WTC11 (cell line): ENCODE measurements around the gene CCDC181. TPM values are rescaled to one million over a fixed set of nuclear protein-coding genes. Genes with fewer than 3 reads are reported as not detected.

Experiments used
- ATAC-seq: fragments of 200-7000 bp; cut with Tn5 transposase; 2 replicates; pipeline ENCODE4 v1.10.0; 2021; ENCODE audit warnings: mild to moderate bottlenecking, moderate library complexity
- CTCF ChIA-PET: fragments of 300-600 bp; sonication (Branson Sonifier 250); formaldehyde crosslinking; loops from one replicate; lab custom pipeline; 2021; ENCODE audit warnings: antibody characterized with exemption; lab: Charles Lee
- POLR2A ChIA-PET: fragments of 350-600 bp; sonication (Branson Sonifier 250); formaldehyde crosslinking; loops from one replicate; lab custom pipeline; 2021; ENCODE audit warnings: antibody characterized with exemption; lab: Charles Lee
- DNase-seq: peaks from one replicate; pipeline ENCODE4 v3.0.0; 2021; ENCODE audit warnings: low spot score
- H3K27ac Mint-ChIP-seq: 2 replicates; pipeline ENCODE4 v1.8.0; 2021; ENCODE audit warnings: mixed read lengths
- H3K27me3 Mint-ChIP-seq: 2 replicates; pipeline ENCODE4 v1.8.0; 2021; ENCODE audit warnings: low read depth, mild to moderate bottlenecking, moderate library complexity, mixed read lengths
- H3K36me3 Mint-ChIP-seq: 2 replicates; pipeline ENCODE4 v1.8.0; 2021; ENCODE audit warnings: mixed read lengths
- H3K4me1 Mint-ChIP-seq: 2 replicates; pipeline ENCODE4 v1.8.0; 2022; ENCODE audit warnings: mixed read lengths
- H3K4me3 Mint-ChIP-seq: 2 replicates; pipeline ENCODE4 v1.8.0; 2021; ENCODE audit warnings: mild to moderate bottlenecking, moderate library complexity, mixed read lengths
- H3K9me3 Mint-ChIP-seq: 2 replicates; pipeline ENCODE4 v1.8.0; 2021; ENCODE audit warnings: mixed read lengths
- AR ChIP-seq: fragments of 250-450 bp; sonication (Bioruptor Pico); IDR thresholded peaks from 2 replicates; pipeline ENCODE4 v1.9.0; 2021; ENCODE audit warnings: mild to moderate bottlenecking
- CTCF ChIP-seq: fragments of 200-600 bp; IDR thresholded peaks from 2 replicates; pipeline ENCODE4 v1.8.0; 2022; ENCODE audit warnings: antibody characterized with exemption
- ERG ChIP-seq: fragments of 250-450 bp; sonication (Bioruptor Pico); IDR thresholded peaks from 2 replicates; pipeline ENCODE4 v1.8.0; 2021; ENCODE audit warnings: mild to moderate bottlenecking
- FOXP4 ChIP-seq: sonication (generic); formaldehyde crosslinking; IDR thresholded peaks from 2 replicates; pipeline ENCODE4 v1.8.0; 2022; ENCODE audit warnings: mild to moderate bottlenecking, missing genetic modification reagents
- GABPB1 ChIP-seq: sonication (generic); formaldehyde crosslinking; IDR thresholded peaks from 2 replicates; pipeline ENCODE4 v1.8.1; 2023; ENCODE audit warnings: mild to moderate bottlenecking, missing genetic modification reagents
- MXD4 ChIP-seq: fragments of 250-450 bp; sonication (Bioruptor Pico); IDR thresholded peaks from 2 replicates; pipeline ENCODE4 v1.8.0; 2021; ENCODE audit warnings: mild to moderate bottlenecking, moderate library complexity, borderline replicate concordance
- NFE2L1 ChIP-seq: sonication (generic); formaldehyde crosslinking; IDR thresholded peaks from 2 replicates; pipeline ENCODE4 v1.8.1; 2023; ENCODE audit warnings: missing genetic modification reagents
- NR1H2 ChIP-seq: sonication (generic); formaldehyde crosslinking; IDR thresholded peaks from 2 replicates; pipeline ENCODE4 v1.9.0; 2021; ENCODE audit warnings: mild to moderate bottlenecking, moderate library complexity, missing genetic modification reagents
- OVOL2 ChIP-seq: fragments of 250-450 bp; sonication (Bioruptor Pico); IDR thresholded peaks from 2 replicates; pipeline ENCODE4 v1.9.0; 2021; ENCODE audit warnings: mild to moderate bottlenecking, borderline replicate concordance
- SOX15 ChIP-seq: fragments of 250-450 bp; sonication (Bioruptor Pico); IDR thresholded peaks from 2 replicates; pipeline ENCODE4 v1.9.0; 2021; ENCODE audit warnings: mild to moderate bottlenecking
- TCF7 ChIP-seq: sonication (generic); formaldehyde crosslinking; IDR thresholded peaks from 2 replicates; pipeline ENCODE4 v1.8.0; 2022; ENCODE audit warnings: mild to moderate bottlenecking, low read depth, missing genetic modification reagents, moderate library complexity
- TEAD4 ChIP-seq: sonication (generic); formaldehyde crosslinking; IDR thresholded peaks from 2 replicates; pipeline ENCODE4 v1.8.0; 2022; ENCODE audit warnings: mild to moderate bottlenecking, missing genetic modification reagents
- ZNF425 ChIP-seq: fragments of 250-450 bp; sonication (Bioruptor Pico); conservative IDR thresholded peaks from 2 replicates; pipeline ENCODE4 v1.9.0; 2021; ENCODE audit warnings: mild to moderate bottlenecking
- ZNF532 ChIP-seq: fragments of 250-450 bp; sonication (Bioruptor Pico); IDR thresholded peaks from 2 replicates; pipeline ENCODE4 v1.9.0; 2021; ENCODE audit warnings: mild to moderate bottlenecking, borderline replicate concordance
- ZSCAN18 ChIP-seq: fragments of 250-450 bp; sonication (Bioruptor Pico); IDR thresholded peaks from 2 replicates; pipeline ENCODE4 v2.1.2; 2022; ENCODE audit warnings: mild to moderate bottlenecking, moderate library complexity
- total RNA-seq: library from RNA; stranded (reverse); gene quantifications from 3 replicates; pipeline ENCODE4 v1.2.3, GENCODE V29; 2021

The CCDC181 gene
- total RNA-seq, 1 experiment from 2014 or later: 1.5 TPM

- Mint-ChIP-seq H3K9me3 (no peaks in the 10 kb centered on the region), H3K27me3 (no peaks in the 10 kb centered on the region), H3K27ac (no peak overlapping the region), H3K36me3 (peaks cover 6% of the 10 kb centered on the region; the same call in 1 of the 2 replicates), H3K4me3 (no peak overlapping the region), H3K4me1 (peaks cover 3% of the 10 kb centered on the region; the same call in 1 of the 2 replicates)
- ChIA-PET POLR2A (no interaction called here), CTCF (no interaction called here)
- TF ChIP-seq TCF7 (CRISPR knock-in tag) (no peak), ERG (no peak), TEAD4 (no peak), OVOL2 (no peak), CTCF (no peak), MXD4 (CRISPR knock-in tag) (no peak), SOX15 (no peak), GABPB1 (CRISPR knock-in tag) (no peak), ZNF532 (CRISPR knock-in tag) (no peak), AR (no peak), ZSCAN18 (CRISPR knock-in tag) (no peak), ZNF425 (CRISPR knock-in tag) (no peak), NR1H2 (no peak), NFE2L1 (no peak), FOXP4 (no peak)
- ATAC-seq: no peak
- DNase-seq: no peak
Observed at GRCh38 chr1:169383449-169383848, 43.8 kb downstream of the CCDC181 start.
